SU-DHL-6 (cell line): Measurements from ENCODE around the gene NHSL2.

Experiments used
- CTCF ChIP-seq: fragments of 200-600 bp; sonication (generic); IDR thresholded peaks from one replicate; pipeline ENCODE4 v1.5.1; 2017; ENCODE audit warnings: antibody characterized with exemption, mild to moderate bottlenecking, low read length, moderate library complexity; ENCODE audit not compliant: insufficient read depth, poor library complexity, severe bottlenecking
- EZH2phosphoT487 ChIP-seq: fragments of 200-600 bp; sonication (generic), shearing (Covaris generic); conservative IDR thresholded peaks from 2 replicates; pipeline ENCODE4 v1.6.1; 2018; ENCODE audit warnings: mild to moderate bottlenecking, antibody characterized with exemption, low read length, moderate library complexity, mixed read lengths

GRCh38 chrX:72023071-72023470 is 112.4 kb downstream of the NHSL2 start:
- TF ChIP-seq CTCF = no peak
- no peak for TF ChIP-seq EZH2phosphoT487
